H1 (cell line): ENCODE data around the gene HAO2. TPM values are rescaled to one million over a fixed set of nuclear protein-coding genes. Genes with fewer than 3 reads are reported as not detected.

Experiments
- CTCF ChIA-PET: fragments of 300-600 bp; sonication (Branson Sonifier 250); formaldehyde crosslinking; loops from one replicate; lab custom pipeline; 2021; ENCODE audit not compliant: partially characterized antibody; lab: Charles Lee
- POLR2A ChIA-PET: fragments of 300-600 bp; sonication (Branson Sonifier 250); formaldehyde crosslinking; loops from one replicate; lab custom pipeline; 2021; ENCODE audit warnings: inconsistent platforms; ENCODE audit not compliant: partially characterized antibody; lab: Charles Lee
- DNase-seq, 2 experiments: peaks; one replicate each; pipeline versions ENCODE4 v3.0.0 to v3.0.0-alpha.2; 2010 to 2022; ENCODE audit warnings: low spot score in 2 of 2, low read depth in 1 of 2, mixed read lengths in 1 of 2
- FAIRE-seq: peaks from 2 replicates; lab custom pipeline; 2011; peaks lifted over from hg19 to GRCh38; lab: Jason Lieb, UNC
- H2AFZ ChIP-seq: 2 replicates; pipeline ENCODE4 v1.8.1; 2012; ENCODE audit warnings: low read length, inconsistent platforms
- H2AK5ac ChIP-seq: 2 replicates; pipeline ENCODE4 v1.6.1; 2013; ENCODE audit warnings: low read depth, low read length
- H2BK120ac ChIP-seq: replicated peaks from 2 replicates; pipeline ENCODE3; 2013; ENCODE audit warnings: low read depth, low read length, inconsistent platforms
- H2BK12ac ChIP-seq: 2 replicates; pipeline ENCODE4 v1.6.1; 2013; ENCODE audit warnings: low read depth, low read length
- H2BK15ac ChIP-seq: 2 replicates; pipeline ENCODE4 v1.6.1; 2013; ENCODE audit warnings: low read length
- H2BK20ac ChIP-seq: 2 replicates; pipeline ENCODE4 v1.6.1; 2013; ENCODE audit warnings: low read length
- H2BK5ac ChIP-seq: 2 replicates; pipeline ENCODE4 v1.6.1; 2013; ENCODE audit warnings: low read depth, low read length
- H3K14ac ChIP-seq: 2 replicates; pipeline ENCODE4 v1.6.1; 2013; ENCODE audit warnings: inconsistent platforms; ENCODE audit not compliant: insufficient read length
- H3K18ac ChIP-seq: 2 replicates; pipeline ENCODE4 v1.6.1; 2013; ENCODE audit warnings: low read length; ENCODE audit errors: extremely low read depth
- H3K23ac ChIP-seq: 2 replicates; pipeline ENCODE4 v1.6.1; 2013; ENCODE audit warnings: inconsistent platforms; ENCODE audit not compliant: insufficient read length
- H3K23me2 ChIP-seq: 2 replicates; pipeline ENCODE4 v1.6.1; 2013; ENCODE audit warnings: low read depth, low read length
- H3K27ac ChIP-seq: 2 replicates; pipeline ENCODE4 v1.6.1; 2011; ENCODE audit warnings: low read depth, low read length, inconsistent platforms
- H3K27me3 ChIP-seq, 4 experiments: replicated peaks in 1 of 4; 1 replicate in 1 of 4; 2 replicates in 3 of 4; pipeline versions ENCODE4 v1.6.1 to v1.8.1; 2011 to 2013; ENCODE audit warnings: low read length in 3 of 4, mild to moderate bottlenecking in 3 of 4, inconsistent platforms in 2 of 4, mixed read lengths in 2 of 4, moderate library complexity in 1 of 4; ENCODE audit not compliant: control insufficient read depth in 3 of 4, insufficient read depth in 3 of 4; ENCODE audit errors: extremely low read depth in 1 of 4
- H3K36me3 ChIP-seq, 4 experiments: 2 replicates each; pipeline versions ENCODE4 v1.6.1 to v1.8.1; 2011 to 2013; ENCODE audit warnings: mild to moderate bottlenecking in 4 of 4, low read length in 3 of 4, moderate library complexity in 2 of 4, control low read depth in 1 of 4, inconsistent platforms in 1 of 4; ENCODE audit not compliant: insufficient read depth in 4 of 4, control insufficient read depth in 2 of 4
- H3K4ac ChIP-seq: replicated peaks from 2 replicates; pipeline ENCODE3; 2013; ENCODE audit warnings: low read length, low read depth, mixed read lengths, inconsistent platforms; ENCODE audit not compliant: insufficient read length
- H3K4me1 ChIP-seq, 4 experiments: replicated peaks in 1 of 4; 1 replicate in 1 of 4; 2 replicates in 3 of 4; pipeline versions ENCODE4 v1.6.1 to v1.8.1; 2011 to 2013; ENCODE audit warnings: low read length in 3 of 4, inconsistent platforms in 2 of 4, mixed read lengths in 1 of 4; ENCODE audit not compliant: insufficient read depth in 4 of 4, control insufficient read depth in 3 of 4
- H3K4me2 ChIP-seq, 2 experiments: 2 replicates each; pipeline versions ENCODE4 v1.6.1 to v1.8.1; 2011 to 2013; ENCODE audit warnings: low read depth in 2 of 2, low read length in 2 of 2, control low read depth in 1 of 2, inconsistent platforms in 1 of 2, mild to moderate bottlenecking in 1 of 2; ENCODE audit not compliant: insufficient read depth in 1 of 2
- H3K4me3 ChIP-seq, 4 experiments: fragments of 200-600, 300-600 bp in 1 of 4; sonication (generic), shearing (Covaris generic), sonication (Bioruptor Twin) in 1 of 4; 2 replicates each; pipeline versions ENCODE4 v1.5.1 to v1.8.1; 2011 to 2016; ENCODE audit warnings: low read length in 4 of 4, low read depth in 3 of 4, control low read depth in 2 of 4, inconsistent platforms in 2 of 4, mild to moderate bottlenecking in 2 of 4, mixed read lengths in 1 of 4, moderate library complexity in 1 of 4; ENCODE audit not compliant: insufficient read depth in 2 of 4; ENCODE audit errors: extremely low read depth in 1 of 4
- H3K56ac ChIP-seq: replicated peaks from 2 replicates; pipeline ENCODE3; 2013; ENCODE audit warnings: low read depth, mild to moderate bottlenecking, mixed read lengths, low read length, inconsistent platforms; ENCODE audit not compliant: insufficient read length
- H3K79me1 ChIP-seq: 2 replicates; pipeline ENCODE4 v1.6.1; 2013; ENCODE audit warnings: low read depth, low read length, control low read depth
- H3K79me2 ChIP-seq, 2 experiments: 2 replicates each; pipeline versions ENCODE4 v1.6.1 to v1.8.1; 2012 to 2013; ENCODE audit warnings: low read length in 2 of 2, mild to moderate bottlenecking in 2 of 2, inconsistent platforms in 1 of 2; ENCODE audit not compliant: insufficient read depth in 2 of 2, control insufficient read depth in 1 of 2
- H3K9ac ChIP-seq, 4 experiments: replicated peaks in 1 of 4; 1 replicate in 1 of 4; 2 replicates in 3 of 4; pipeline versions ENCODE4 v1.6.1 to v1.8.1; 2011 to 2013; ENCODE audit warnings: low read depth in 3 of 4, low read length in 3 of 4, control low read depth in 2 of 4, mild to moderate bottlenecking in 2 of 4, moderate library complexity in 2 of 4, inconsistent platforms in 1 of 4; ENCODE audit errors: extremely low read depth in 1 of 4
- H3K9me3 ChIP-seq, 2 experiments: 2 replicates each; pipeline versions ENCODE4 v1.6.1 to v1.8.1; 2012 to 2013; ENCODE audit warnings: mild to moderate bottlenecking in 2 of 2, moderate library complexity in 2 of 2, control low read depth in 1 of 2, inconsistent platforms in 1 of 2, low read depth in 1 of 2, low read length in 1 of 2, mixed read lengths in 1 of 2; ENCODE audit not compliant: insufficient read depth in 2 of 2
- H4K20me1 ChIP-seq, 2 experiments: replicated peaks in 1 of 2; 2 replicates each; pipeline versions ENCODE3 to v1.8.1; 2011 to 2013; ENCODE audit warnings: inconsistent platforms in 2 of 2, low read length in 2 of 2, mild to moderate bottlenecking in 1 of 2; ENCODE audit not compliant: insufficient read depth in 2 of 2, control insufficient read depth in 1 of 2
- H4K5ac ChIP-seq: 2 replicates; pipeline ENCODE4 v1.6.1; 2013; ENCODE audit warnings: low read length, low read depth, mixed read lengths, inconsistent platforms; ENCODE audit not compliant: insufficient read length
- H4K8ac ChIP-seq: 2 replicates; pipeline ENCODE4 v1.8.0; 2013; ENCODE audit warnings: mild to moderate bottlenecking, moderate library complexity, low read length, inconsistent platforms; ENCODE audit not compliant: insufficient read depth; ENCODE audit errors: extremely low read depth
- H4K91ac ChIP-seq: replicated peaks from 2 replicates; pipeline ENCODE3; 2013; ENCODE audit warnings: low read length, mixed read lengths, inconsistent platforms; ENCODE audit not compliant: insufficient read length
- CTBP2 ChIP-seq: IDR thresholded peaks from 2 replicates; pipeline ENCODE4 v1.7.0; 2011; ENCODE audit warnings: borderline replicate concordance, mild to moderate bottlenecking, moderate library complexity, mixed read lengths, low read length; ENCODE audit not compliant: insufficient read depth, insufficient read length
- EP300 ChIP-seq, 2 experiments: IDR thresholded peaks; 1 replicate in 1 of 2; 2 replicates in 1 of 2; pipeline ENCODE4 v1.6.1; 2011 to 2012; ENCODE audit warnings: low read depth in 2 of 2, low read length in 2 of 2, mild to moderate bottlenecking in 2 of 2, borderline replicate concordance in 1 of 2, inconsistent platforms in 1 of 2, moderate library complexity in 1 of 2
- PHF8 ChIP-seq: fragments of 200-600 bp; sonication (generic); conservative IDR thresholded peaks from 2 replicates; pipeline ENCODE4 v1.7.1; 2012; ENCODE audit warnings: low read depth, mild to moderate bottlenecking, inconsistent platforms, low read length, moderate library complexity
- SUZ12 ChIP-seq: fragments of 200-600 bp; sonication (generic); IDR thresholded peaks from 2 replicates; pipeline ENCODE4 v1.6.1; 2012; ENCODE audit warnings: mild to moderate bottlenecking, inconsistent platforms, low read length, moderate library complexity, mixed read lengths
- WGBS, 2 experiments: shearing (Covaris generic) in 1 of 2; methylation state at CpG; one replicate each; pipeline versions ENCODE4 v1.1.6 to v1.1.7; 2013 to 2015; ENCODE audit warnings: low lambda C conversion rate in 2 of 2, mixed read lengths in 2 of 2, inconsistent platforms in 1 of 2, low coverage in 1 of 2, missing lambda C conversion rate in 1 of 2; ENCODE audit not compliant: insufficient replicate concordance in 2 of 2, insufficient coverage in 1 of 2, insufficient read length in 1 of 2; ENCODE audit errors: extremely low coverage in 1 of 2, missing lambda C conversion rate in 1 of 2; 5-methylcytosine and 5-hydroxymethylcytosine counted together
- polyA plus RNA-seq, 7 experiments: library from polyadenylated mRNA; depleted of rRNA in 3 of 7; stranded (reverse) in 5 of 7; unstranded in 2 of 7; fragments of >200 nt in 5 of 7; fragments of 200-250 nt in 2 of 7; gene quantifications; 1 replicate in 5 of 7; 2 replicates in 1 of 7; 4 replicates in 1 of 7; pipeline versions ENCODE4 v1.2.1 to v1.2.3, GENCODE V29; 2011 to 2013; ENCODE audit warnings: missing spikeins in 2 of 7, mixed read lengths in 2 of 7
- total RNA-seq: library from RNA; stranded (reverse); fragmentation: NEBNext Ultra II Directional; extraction: Animal tissue kit (Norgen Biotek cat#: 25700); gene quantifications from 2 replicates; pipeline ENCODE4 v1.2.1, GENCODE V29; 2021

HAO2 gene
- total and polyA plus RNA-seq, 2 of the 8 experiments (the other 6 are each of a cell fraction or from before 2014, with no cell fraction given), result not detected

DNA sequence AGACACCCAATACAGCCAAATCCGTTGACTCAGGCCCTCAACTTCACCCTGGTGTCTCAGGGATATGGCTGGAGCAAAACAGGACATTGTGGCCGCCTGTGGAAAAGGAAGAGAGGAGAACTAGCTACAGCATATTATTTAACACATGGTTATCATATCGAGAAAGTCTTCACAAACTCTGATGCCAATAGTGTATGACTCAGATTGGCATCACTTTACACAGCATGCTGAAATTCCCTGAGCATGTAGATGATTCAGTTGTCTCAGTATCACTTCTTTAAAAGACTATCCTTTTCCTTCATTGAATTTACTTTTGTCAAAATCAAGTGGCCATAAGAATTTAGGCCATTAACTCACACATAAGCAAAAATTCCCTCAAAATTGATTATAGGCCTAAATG lies 66.5 kb downstream of the HAO2 start:
- no peak overlapping the region for H2BK12ac ChIP-seq
- no peaks in the 10 kb centered on the region for H3K79me2 ChIP-seq
- WGBS, 2 experiments, result 83% methylated on average over 3 of the region's 3 CpGs; no CpG with 5 or more reads in 1 of the 2 experiments

More for the DNA sequence above, 66.5 kb downstream of the HAO2 start:
- H2BK15ac ChIP-seq, result no peak overlapping the region
- no peak overlapping the region for H2BK120ac ChIP-seq
- no peak overlapping the region for H3K9ac ChIP-seq
- TF ChIP-seq CTBP2 (no peak), EP300 (IDR thresholded peaks at IDR 0.05; ENCODE audit: borderline replicate concordance in 1 of 2, low read depth in 2 of 2, low read length in 2 of 2) (no peak), SUZ12 (no peak), PHF8 (no peak)
- H2AK5ac ChIP-seq, result no peak overlapping the region
- H3K4ac ChIP-seq, result no peak overlapping the region
- ChIA-PET POLR2A (no interaction called here), CTCF (no interaction called here)
- H3K23me2 ChIP-seq, result no peaks in the 10 kb centered on the region
- H3K36me3 ChIP-seq, result no peaks in the 10 kb centered on the region
- H3K18ac ChIP-seq, result no peak overlapping the region
- H4K91ac ChIP-seq, result no peak overlapping the region
- no peak overlapping the region for H3K4me3 ChIP-seq
- no peak overlapping the region for H4K8ac ChIP-seq
- no peak overlapping the region for H3K23ac ChIP-seq
- no peak overlapping the region for H3K56ac ChIP-seq
- DNase-seq (no peak), FAIRE-seq (no peak)
- no peak overlapping the region for H2BK5ac ChIP-seq
- no peaks in the 10 kb centered on the region; a peak in 1 of 7 replicates for H3K4me1 ChIP-seq
- no peak overlapping the region for H3K14ac ChIP-seq
- no peak overlapping the region for H2BK20ac ChIP-seq
- H4K20me1 ChIP-seq, result no peaks in the 10 kb centered on the region
- no peaks in the 10 kb centered on the region for H3K79me1 ChIP-seq
- H2AFZ ChIP-seq, result no peak overlapping the region
- no peak overlapping the region for H3K27ac ChIP-seq
- H3K4me2 ChIP-seq, result no peak overlapping the region
- peaks cover 0 to under 1% (median 0%) of the 10 kb centered on the region in 4 experiments; a peak in 1 of 7 replicates for H3K27me3 ChIP-seq
- no peak overlapping the region for H4K5ac ChIP-seq
- H3K9me3 ChIP-seq, result no peaks in the 10 kb centered on the region
